ENCODE results near the gene FFAR4. TPM values are rescaled to one million over a fixed set of nuclear protein-coding genes. Genes with fewer than 3 reads are reported as not detected.

Gene FFAR4
- polyA plus RNA-seq, 2 of the 4 experiments (the other 2 are of a cell fraction), result 0.15 to 0.17 TPM

DNA sequence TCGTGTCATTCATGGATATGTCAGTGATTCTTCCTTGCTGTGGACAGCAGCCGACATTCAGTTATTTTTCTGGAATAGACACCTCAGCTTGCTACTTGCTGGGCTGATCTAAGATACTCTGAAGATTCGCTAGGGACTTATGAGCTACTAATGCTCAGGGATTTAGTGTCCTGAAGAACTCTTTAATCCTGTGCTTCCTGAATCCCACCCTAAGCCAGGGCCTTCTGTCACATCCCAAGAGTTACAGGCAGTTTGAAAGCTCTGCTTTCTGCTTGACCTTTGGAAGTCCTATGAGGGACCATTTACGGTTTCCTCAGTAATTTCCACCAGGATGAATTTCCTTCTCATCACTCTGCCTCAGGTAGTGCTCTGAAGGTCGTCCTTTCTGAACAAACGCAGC is 45.8 kb downstream of the FFAR4 start, which contains the start of gene PDE6C:
TSS of gene PDE6C (plus strand) at position 227 of the 400 bp plus-strand sequence. CDS start 189 bp downstream, outside the sequence.
- H3K9me3 ChIP-seq, result no peaks in the 10 kb centered on the region
- ChIA-PET POLR2A (no interaction called here), CTCF (interaction anchor here (1.7 kb wide), 1 partner anchor 16 kb away, joined by 8 read pairs; no protein-coding TSS in a partner anchor)
- TF ChIP-seq EHMT2 (IDR thresholded peaks at IDR 0.05; ENCODE audit: low read depth), result no peak
- no peak for TF ChIP-seq EHF (CRISPR knock-in tag; IDR thresholded peaks at IDR 0.05)
- TF ChIP-seq ZFP36 (IDR thresholded peaks at IDR 0.05; ENCODE audit: borderline replicate concordance, partially characterized antibody), result no peak
- no peak for TF ChIP-seq HOXA7 (CRISPR knock-in tag; IDR thresholded peaks at IDR 0.05)
- TF ChIP-seq, protein P1, sequence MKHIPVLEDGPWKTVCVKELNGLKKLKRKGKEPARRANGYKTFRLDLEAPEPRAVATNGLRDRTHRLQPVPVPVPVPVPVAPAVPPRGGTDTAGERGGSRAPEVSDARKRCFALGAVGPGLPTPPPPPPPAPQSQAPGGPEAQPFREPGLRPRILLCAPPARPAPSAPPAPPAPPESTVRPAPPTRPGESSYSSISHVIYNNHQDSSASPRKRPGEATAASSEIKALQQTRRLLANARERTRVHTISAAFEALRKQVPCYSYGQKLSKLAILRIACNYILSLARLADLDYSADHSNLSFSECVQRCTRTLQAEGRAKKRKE (CRISPR knock-in tag; IDR thresholded peaks at IDR 0.05; ENCODE audit: low read depth), result no peak
- TF ChIP-seq POLR2A (IDR thresholded peaks at IDR 0.05; ENCODE audit: low read length), result no peak
- TF ChIP-seq FOSL2 (IDR thresholded peaks at IDR 0.05), result no peak
- no peak for TF ChIP-seq FOSL2 (CRISPR knock-in tag; IDR thresholded peaks at IDR 0.05)
- no peak for TF ChIP-seq CBX8 (IDR thresholded peaks at IDR 0.05)
- TF ChIP-seq NPAS2 (CRISPR knock-in tag; IDR thresholded peaks at IDR 0.05; ENCODE audit: borderline replicate concordance), result no peak
- no peak for TF ChIP-seq MAFK (IDR thresholded peaks at IDR 0.05; ENCODE audit: partially characterized antibody)
- no peak for TF ChIP-seq RNF2 (IDR thresholded peaks at IDR 0.05; ENCODE audit: borderline replicate concordance, low read depth)
- TF ChIP-seq RFX5 (IDR thresholded peaks at IDR 0.05), result no peak
- TF ChIP-seq HOXB13 (CRISPR knock-in tag; IDR thresholded peaks at IDR 0.05; ENCODE audit: low read depth), result no peak
- no peak for TF ChIP-seq E2F6 (IDR thresholded peaks at IDR 0.05; ENCODE audit: borderline replicate concordance, low read depth)
- TF ChIP-seq KDM5A (IDR thresholded peaks at IDR 0.05), result no peak
- no peak for TF ChIP-seq BCL3 (IDR thresholded peaks at IDR 0.05)
- TF ChIP-seq, protein P2, sequence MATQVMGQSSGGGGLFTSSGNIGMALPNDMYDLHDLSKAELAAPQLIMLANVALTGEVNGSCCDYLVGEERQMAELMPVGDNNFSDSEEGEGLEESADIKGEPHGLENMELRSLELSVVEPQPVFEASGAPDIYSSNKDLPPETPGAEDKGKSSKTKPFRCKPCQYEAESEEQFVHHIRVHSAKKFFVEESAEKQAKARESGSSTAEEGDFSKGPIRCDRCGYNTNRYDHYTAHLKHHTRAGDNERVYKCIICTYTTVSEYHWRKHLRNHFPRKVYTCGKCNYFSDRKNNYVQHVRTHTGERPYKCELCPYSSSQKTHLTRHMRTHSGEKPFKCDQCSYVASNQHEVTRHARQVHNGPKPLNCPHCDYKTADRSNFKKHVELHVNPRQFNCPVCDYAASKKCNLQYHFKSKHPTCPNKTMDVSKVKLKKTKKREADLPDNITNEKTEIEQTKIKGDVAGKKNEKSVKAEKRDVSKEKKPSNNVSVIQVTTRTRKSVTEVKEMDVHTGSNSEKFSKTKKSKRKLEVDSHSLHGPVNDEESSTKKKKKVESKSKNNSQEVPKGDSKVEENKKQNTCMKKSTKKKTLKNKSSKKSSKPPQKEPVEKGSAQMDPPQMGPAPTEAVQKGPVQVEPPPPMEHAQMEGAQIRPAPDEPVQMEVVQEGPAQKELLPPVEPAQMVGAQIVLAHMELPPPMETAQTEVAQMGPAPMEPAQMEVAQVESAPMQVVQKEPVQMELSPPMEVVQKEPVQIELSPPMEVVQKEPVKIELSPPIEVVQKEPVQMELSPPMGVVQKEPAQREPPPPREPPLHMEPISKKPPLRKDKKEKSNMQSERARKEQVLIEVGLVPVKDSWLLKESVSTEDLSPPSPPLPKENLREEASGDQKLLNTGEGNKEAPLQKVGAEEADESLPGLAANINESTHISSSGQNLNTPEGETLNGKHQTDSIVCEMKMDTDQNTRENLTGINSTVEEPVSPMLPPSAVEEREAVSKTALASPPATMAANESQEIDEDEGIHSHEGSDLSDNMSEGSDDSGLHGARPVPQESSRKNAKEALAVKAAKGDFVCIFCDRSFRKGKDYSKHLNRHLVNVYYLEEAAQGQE (IDR thresholded peaks at IDR 0.05), result no peak
- no peak for TF ChIP-seq RCOR1 (IDR thresholded peaks at IDR 0.05; ENCODE audit: low read depth, low read length)
- TF ChIP-seq TFCP2L1 (CRISPR knock-in tag; IDR thresholded peaks at IDR 0.05), result no peak
- DNase-seq (ENCODE audit: low read depth in 1 of 2, low spot score in 1 of 2) (no peak), ATAC-seq (no peak), FAIRE-seq (no peak)
- 54% methylated on average over 6 of the region's 6 CpGs for WGBS (ENCODE audit: missing lambda C conversion rate)
- no peak within 1 kb of the TSS for H3K4me2 ChIP-seq
- H3K4me3 ChIP-seq, result no peak within 1 kb of the TSS
- no peak within 1 kb of the TSS for H3K27ac ChIP-seq
- no peaks in the 10 kb centered on the region for H3K4me1 ChIP-seq

DNA sequence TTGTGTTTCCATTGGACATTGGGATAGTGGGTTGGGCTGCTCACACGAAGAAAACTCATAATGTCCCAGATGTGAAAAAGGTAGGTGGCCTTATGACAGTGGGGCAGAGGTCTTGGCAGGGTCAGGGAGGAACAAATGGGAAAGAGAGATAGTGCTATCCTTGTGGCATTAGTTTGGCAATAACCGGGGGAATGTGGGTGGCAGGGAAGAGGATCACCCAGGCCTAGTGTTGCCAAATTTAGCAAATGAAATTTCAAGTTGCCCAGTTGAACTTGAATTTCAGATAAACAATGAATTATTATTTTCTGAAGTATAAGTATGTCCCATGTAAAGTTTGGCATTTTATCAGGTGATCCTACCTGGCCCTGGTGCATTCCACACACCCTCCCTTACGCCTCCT is 46.7 kb downstream of the FFAR4 start:
- no peak overlapping the region for H3K4me2 ChIP-seq

More for the DNA sequence above, 46.7 kb downstream of the FFAR4 start:
- no peak for ATAC-seq
- WGBS (ENCODE audit: missing lambda C conversion rate), result 65% methylated on average over 3 of the region's 3 CpGs
- POLR2A ChIA-PET, result no interaction called here
- CTCF ChIA-PET, result no interaction called here
- H3K4me1 ChIP-seq, result no peaks in the 10 kb centered on the region
- no peak for TF ChIP-seq SMC3 (IDR thresholded peaks at IDR 0.05)
- no peak for TF ChIP-seq RNF2 (IDR thresholded peaks at IDR 0.05; ENCODE audit: borderline replicate concordance, low read depth)
- TF ChIP-seq FOSL2 (IDR thresholded peaks at IDR 0.05), result no peak
- TF ChIP-seq FOSL2 (CRISPR knock-in tag; IDR thresholded peaks at IDR 0.05), result no peak
- no peak for TF ChIP-seq JUNB (IDR thresholded peaks at IDR 0.05)
- no peak for TF ChIP-seq FOSB (CRISPR knock-in tag; IDR thresholded peaks at IDR 0.05)
- TF ChIP-seq BCL3 (IDR thresholded peaks at IDR 0.05), result no peak
- TF ChIP-seq, protein P3, sequence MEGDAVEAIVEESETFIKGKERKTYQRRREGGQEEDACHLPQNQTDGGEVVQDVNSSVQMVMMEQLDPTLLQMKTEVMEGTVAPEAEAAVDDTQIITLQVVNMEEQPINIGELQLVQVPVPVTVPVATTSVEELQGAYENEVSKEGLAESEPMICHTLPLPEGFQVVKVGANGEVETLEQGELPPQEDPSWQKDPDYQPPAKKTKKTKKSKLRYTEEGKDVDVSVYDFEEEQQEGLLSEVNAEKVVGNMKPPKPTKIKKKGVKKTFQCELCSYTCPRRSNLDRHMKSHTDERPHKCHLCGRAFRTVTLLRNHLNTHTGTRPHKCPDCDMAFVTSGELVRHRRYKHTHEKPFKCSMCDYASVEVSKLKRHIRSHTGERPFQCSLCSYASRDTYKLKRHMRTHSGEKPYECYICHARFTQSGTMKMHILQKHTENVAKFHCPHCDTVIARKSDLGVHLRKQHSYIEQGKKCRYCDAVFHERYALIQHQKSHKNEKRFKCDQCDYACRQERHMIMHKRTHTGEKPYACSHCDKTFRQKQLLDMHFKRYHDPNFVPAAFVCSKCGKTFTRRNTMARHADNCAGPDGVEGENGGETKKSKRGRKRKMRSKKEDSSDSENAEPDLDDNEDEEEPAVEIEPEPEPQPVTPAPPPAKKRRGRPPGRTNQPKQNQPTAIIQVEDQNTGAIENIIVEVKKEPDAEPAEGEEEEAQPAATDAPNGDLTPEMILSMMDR (IDR thresholded peaks at IDR 0.05), result no peak
- no peak for TF ChIP-seq RFX5 (IDR thresholded peaks at IDR 0.05)
- no peak for TF ChIP-seq PHF8 (IDR thresholded peaks at IDR 0.05; ENCODE audit: borderline replicate concordance, low read depth)
- no peak for TF ChIP-seq ZSCAN20 (CRISPR knock-in tag; IDR thresholded peaks at IDR 0.05)
- no peak for TF ChIP-seq ESRRA (IDR thresholded peaks at IDR 0.05; ENCODE audit: borderline replicate concordance, low read length)
- no peak for TF ChIP-seq TP53 (CRISPR knock-in tag; IDR thresholded peaks at IDR 0.05)
- TF ChIP-seq POLR2AphosphoS2 (conservative IDR thresholded peaks at IDR 0.05; ENCODE audit: low read length), result no peak
- TF ChIP-seq MAFK (IDR thresholded peaks at IDR 0.05; ENCODE audit: partially characterized antibody), result no peak
- no peak for TF ChIP-seq MAZ (IDR thresholded peaks at IDR 0.05; ENCODE audit: borderline replicate concordance, low read depth, low read length)
- H3K4me3 ChIP-seq, result no peak overlapping the region
- DNase-seq (ENCODE audit: low read depth in 1 of 2, low spot score in 1 of 2), result no peak
- no peak overlapping the region for H3K27ac ChIP-seq
- no peaks in the 10 kb centered on the region for H3K9me3 ChIP-seq
- no peak for FAIRE-seq
